ENCODE measurements around the gene PAQR8.
A peak's percentile ranks its signal among the peaks of the same experiment; 100 is the strongest.
"Not testable (repeated sequence)": the region's sequence is repeated elsewhere in the genome, so short reads cannot be mapped to it uniquely, and the experiment has no call there.

The PAQR8 gene

DNA sequence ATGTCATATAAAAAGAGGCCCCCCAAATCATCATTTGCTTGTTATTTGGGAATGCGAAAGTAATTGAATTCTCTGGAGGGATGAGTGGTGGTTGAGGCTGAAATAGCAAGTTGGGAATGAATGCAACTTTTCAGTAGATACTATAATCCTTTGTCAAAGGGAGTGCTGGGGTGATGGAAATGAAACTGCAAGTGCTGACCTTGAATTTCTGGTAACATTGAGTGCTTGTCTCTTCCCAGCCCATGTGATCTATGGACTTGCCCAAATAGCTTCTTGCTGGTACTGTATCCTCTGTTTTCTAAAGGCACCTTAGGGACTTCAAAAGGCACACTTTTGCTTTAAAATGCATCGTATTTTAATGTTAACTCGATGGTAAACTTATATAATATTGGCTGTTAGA, 14.8 kb downstream of the PAQR8 start:
- DNase-seq (ENCODE audit: low read depth), result no peak

DNA sequence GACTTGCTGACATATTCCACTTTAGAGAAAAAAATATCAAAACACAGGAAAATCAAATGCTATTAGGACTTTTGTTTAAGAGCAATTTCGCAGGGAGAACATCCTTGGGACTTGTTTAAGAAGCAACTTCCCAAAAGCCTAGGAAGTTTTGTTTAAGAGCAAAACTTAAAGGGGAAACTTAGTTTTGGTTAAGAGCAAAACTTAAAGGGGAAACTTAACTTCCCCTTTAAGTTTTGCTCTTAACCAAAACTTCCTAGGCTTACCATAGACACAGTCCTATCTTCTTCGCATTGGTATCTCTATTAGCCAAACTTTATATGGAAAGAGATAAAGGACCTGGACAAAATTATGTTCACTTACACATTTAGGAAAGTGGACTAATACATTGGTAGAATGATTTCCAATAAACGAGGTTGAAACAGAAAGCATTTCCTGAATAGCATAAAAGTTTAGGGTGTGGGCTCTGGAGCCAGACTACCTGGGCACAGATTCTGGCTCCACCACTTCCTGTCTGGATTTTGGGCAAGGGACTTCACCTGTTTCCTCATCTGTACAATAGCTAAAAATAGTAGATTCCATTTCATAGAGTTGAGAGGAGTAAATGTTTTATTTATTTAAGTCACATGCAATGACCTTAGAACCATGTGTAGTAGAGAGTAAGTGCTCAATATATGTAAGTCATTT, 15.7 kb downstream of the PAQR8 start:
- no peak for DNase-seq (ENCODE audit: low read depth)

DNA sequence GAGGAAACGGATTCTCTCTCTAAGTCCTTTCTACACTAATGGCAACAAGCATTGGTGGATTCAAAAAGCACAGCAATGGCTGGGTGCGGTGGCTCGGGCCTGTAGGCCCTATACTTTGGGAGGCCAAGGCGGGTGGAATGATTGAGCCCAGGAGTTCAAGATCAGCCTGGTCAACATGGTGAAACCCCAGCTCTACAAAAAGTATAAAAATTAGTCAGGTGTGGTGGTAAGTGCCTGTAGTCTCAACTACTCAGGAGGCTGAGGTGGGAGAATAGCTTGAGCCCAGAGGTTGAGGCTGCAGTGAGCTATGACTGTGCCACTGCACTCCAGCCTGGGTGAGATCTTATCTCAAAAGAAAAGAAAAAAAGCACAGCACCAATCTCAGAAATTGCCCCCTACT, 19.3 kb downstream of the PAQR8 start:
- no peak for DNase-seq (ENCODE audit: low read depth)

DNA sequence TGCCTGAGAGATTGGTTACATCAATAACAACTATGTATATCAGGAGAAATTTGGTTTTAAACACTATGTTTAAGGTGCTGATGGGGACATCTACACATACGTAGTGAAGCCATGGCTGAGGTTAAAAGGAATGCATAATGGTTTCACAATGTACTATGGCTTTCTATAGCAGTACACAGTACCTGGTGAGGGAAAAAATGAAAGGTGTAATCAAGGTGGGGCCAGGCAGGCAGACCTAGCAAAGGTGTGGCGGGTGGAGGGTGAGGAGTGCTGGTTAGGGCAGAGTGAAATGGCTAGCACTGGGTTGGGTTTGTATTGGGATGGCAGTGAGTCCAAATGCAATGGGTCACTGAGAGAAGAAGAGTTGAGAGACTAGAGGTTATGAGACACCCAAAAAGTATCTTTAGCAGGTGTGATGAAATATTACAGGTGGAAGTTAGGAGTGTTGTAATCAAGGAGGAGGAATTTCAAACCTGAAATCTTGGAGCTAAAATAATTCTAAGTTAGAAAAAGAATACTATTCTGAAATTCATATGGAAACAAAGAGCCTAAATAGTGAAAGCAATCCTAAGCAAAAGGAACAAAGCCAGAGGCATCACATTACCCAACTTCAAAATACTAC, 22.3 kb downstream of the PAQR8 start:
- DNase-seq (ENCODE audit: low read depth), result no peak

DNA sequence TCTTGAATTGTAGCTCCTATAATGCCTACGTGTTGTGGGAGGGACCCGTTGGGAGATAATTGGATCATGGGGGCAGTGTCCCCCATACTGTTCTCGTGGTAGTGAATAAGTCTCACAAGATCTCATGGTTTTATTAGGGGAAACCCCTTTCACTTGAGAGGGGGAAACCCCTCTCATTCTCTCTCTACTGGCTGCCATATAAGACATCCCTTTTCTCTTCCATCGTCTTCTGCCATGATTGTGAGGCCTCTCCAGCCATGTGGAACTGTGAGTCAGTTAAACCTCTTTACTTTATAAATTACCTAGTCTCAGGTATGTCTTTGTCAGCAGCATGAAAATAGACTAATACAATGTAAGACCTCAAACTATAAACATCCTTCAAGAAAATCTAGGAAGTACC, 23.1 kb downstream of the PAQR8 start:
- DNase-seq (ENCODE audit: low read depth), result no peak

DNA sequence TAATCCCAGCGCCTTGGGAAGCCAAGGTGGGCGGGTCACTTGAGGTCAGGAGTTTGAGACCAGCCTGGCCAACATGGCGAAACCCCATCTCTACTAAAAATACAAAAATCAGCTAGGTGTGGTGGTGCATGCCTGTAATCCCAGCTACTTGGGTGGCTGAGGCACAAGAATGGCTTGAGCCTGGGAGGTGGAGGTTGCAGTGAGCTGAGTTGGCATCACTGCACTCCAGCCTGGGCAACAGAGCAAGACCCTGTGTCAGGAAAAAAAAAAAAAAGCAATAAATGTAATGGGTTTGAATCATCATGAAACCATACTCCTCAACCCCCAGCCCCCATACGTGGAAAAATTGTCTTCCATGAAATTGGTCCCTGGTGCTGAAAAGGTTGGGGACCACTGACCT, 26.2 kb downstream of the PAQR8 start:
- DNase-seq (ENCODE audit: low read depth), result not testable (repeated sequence)

DNA sequence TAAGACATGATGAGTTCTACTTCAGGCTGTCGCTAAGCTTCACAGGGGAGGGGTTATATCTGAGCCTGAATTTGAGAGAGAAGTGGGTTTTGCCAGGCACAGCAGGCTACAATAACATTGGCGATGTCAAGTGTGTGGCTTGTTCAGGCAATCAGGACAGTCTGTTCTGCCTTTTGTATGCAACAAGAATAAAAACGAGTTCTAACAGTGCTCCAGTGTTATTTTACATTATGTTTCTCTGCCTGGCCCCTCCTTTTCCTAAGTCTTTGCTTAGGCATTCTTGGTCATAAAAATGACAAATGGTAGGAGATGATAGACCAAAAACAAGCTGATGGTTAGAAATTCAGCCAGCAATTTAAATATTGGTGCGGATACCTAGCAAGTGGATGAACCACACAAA, 26.8 kb downstream of the PAQR8 start:
- DNase-seq (ENCODE audit: low read depth), result no peak

DNA sequence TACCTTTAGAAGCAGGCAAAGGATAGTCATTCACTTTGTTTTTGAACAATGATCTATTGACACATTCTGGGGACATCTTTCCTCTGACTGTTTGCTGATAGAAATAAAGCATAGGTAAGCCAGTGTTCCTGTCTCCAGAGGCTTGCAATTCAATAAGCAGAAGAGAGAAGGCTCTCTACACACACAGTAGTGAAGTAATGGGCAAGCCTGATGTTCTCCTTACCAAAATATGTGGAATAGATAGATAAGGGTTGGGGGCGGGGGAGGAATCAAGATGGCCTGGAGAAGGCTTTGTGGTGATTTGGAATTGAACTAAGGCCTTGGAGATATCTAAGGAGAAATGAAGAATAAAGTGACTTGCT, 27.3 kb downstream of the PAQR8 start:
- no peak for DNase-seq (ENCODE audit: low read depth)

DNA sequence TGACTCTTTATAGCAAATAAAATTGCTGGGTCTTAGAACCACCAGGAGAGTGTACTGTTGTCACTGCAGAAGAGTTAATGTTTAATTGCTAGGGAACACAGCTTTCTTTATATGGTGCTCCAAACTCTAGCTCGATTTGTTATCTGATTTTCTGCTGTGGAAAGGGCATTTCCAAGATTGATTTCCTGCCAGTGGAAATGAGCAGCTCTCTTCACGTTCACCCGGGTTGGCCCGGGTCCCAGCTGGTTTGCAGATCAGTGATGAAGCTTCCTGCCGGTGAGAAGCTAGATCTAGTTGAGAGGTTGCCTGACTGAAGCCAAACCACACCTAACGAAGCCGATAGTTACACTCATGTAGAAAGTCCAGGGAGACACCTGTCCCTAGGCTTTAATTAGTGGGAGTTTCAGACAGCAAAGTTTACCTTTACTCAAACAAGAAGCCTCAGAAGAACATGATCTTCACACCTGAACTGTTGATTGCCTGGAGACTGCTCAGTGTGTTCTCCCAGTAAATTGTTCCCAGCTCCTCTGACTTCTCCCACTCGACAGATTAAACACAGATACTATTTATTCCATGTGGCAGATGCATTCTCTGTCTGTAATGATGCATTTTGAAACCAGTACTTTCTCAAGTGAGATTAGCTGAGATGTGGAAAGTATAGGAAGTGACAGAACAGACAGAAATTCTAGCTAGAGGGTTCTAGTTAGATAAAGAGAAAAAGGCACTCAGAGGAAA, 27.8 kb downstream of the PAQR8 start:
- no peak for DNase-seq (ENCODE audit: low read depth)

DNA sequence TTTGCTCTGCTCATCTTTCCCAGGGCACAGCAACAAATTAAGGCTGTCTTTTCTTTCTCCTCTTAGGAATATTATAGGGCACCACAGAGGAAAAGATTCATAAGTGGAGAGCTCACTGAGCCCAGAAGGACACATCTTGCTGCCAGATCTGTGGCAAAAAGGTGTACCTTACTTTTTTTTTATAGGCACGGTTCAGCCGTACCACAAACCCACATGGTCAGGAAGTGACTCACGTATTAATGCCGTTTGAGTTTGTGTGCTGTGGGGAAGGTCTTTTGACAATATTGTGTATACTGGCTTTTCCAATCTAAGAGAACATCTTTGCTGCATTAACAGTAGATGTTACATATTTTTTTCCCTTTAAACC, 28.4 kb downstream of the PAQR8 start:
- peak; percentile 23 for DNase-seq (ENCODE audit: low read depth)

DNA sequence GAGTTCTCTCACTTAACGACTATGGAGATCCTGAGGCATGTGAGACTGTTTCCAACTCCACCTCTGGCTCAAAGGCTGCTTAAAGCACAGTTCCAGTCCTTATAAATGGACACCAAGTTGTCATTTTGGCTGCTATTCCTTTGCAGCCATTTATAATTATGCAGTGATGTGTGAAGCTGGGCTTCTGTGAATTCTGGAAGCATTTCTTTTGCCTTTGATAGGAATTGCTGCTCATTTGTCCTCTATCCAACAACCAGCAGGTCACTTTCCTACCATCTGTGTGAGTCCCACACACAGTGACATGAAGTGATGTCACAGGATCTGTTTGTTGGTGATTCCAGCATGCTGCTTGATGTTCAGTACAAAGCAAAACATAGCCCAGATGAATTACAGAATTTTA, 29.6 kb downstream of the PAQR8 start:
- DNase-seq (ENCODE audit: low read depth), result no peak

DNA sequence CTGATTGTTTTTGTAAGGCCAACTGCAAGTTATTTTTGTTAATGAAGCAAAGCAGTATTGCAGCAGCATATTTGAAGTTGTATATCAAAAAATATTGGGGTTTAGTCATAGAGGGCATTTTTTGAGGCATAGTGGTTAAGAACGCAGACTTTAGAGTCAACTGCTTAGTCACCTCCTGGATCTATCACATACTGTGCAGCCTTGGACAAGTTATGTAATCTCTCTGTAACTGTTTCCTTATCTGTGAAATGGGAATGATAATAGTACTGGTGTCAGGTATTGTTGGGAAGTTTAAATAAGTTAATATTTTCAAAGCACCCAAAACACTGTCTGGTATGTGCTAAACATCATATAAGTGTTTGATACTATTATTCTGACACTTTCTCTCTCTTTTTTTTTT, 31.0 kb downstream of the PAQR8 start:
- no peak for DNase-seq (ENCODE audit: low read depth)

DNA sequence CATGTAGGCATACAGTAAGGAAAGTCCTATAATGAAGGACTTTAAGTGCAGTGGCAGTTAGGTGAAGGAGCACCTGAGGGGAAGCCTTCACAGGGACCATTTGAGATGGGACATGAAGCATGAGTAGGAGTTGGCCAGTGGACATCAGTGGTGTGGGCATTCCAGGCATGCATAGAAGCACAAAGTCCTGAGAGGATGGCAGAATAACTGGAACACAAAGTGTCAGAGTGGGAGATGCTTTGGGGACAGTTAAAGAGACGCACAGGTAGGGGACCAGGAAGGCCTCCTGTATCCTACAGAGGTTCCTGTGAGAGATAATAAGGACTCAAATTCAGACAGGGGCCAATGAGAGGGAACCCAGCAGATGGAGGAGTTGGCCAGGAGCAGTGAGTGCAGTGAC, 31.8 kb downstream of the PAQR8 start:
- no peak for DNase-seq (ENCODE audit: low read depth)

DNA sequence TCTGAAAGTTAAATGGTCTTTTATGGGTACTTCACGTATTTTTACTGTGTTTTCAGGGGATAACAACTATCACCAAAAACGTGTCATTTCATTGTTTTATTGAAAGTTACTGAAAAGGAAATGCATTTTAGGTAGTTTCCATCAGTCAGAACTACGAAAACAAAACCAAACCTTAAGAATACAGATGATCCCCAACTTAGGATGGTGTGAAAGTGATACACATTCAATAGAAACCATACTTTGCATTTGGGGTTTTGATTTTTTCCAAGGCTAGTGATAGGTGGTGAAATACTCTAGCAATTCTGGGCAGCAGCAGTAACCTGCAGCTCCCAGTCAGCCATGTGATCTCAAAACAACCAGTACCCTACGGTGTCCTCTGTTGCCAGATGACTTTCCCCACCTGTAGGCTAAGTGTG, 32.3 kb downstream of the PAQR8 start:
- DNase-seq (ENCODE audit: low read depth), result no peak

DNA sequence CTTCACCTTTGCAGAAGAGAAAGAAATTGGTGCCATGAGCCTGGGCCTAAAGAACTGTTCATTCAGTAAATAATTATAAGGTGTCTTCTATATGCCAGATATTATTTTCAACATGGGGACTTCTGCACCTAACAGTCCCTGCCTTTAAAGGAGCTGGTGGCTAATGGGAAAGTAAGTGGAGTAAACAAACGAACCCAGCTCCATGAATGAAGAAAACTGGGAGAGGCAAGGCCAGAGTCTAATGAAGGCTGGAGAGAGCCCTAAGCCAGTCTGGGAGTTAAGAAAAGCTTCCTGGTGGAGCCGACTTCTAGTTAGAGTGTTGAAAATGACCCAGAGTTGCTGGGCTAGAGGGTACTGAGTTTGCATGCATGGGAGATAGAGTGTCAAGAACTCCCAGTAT, 34.0 kb downstream of the PAQR8 start:
- no peak for DNase-seq (ENCODE audit: low read depth)

DNA sequence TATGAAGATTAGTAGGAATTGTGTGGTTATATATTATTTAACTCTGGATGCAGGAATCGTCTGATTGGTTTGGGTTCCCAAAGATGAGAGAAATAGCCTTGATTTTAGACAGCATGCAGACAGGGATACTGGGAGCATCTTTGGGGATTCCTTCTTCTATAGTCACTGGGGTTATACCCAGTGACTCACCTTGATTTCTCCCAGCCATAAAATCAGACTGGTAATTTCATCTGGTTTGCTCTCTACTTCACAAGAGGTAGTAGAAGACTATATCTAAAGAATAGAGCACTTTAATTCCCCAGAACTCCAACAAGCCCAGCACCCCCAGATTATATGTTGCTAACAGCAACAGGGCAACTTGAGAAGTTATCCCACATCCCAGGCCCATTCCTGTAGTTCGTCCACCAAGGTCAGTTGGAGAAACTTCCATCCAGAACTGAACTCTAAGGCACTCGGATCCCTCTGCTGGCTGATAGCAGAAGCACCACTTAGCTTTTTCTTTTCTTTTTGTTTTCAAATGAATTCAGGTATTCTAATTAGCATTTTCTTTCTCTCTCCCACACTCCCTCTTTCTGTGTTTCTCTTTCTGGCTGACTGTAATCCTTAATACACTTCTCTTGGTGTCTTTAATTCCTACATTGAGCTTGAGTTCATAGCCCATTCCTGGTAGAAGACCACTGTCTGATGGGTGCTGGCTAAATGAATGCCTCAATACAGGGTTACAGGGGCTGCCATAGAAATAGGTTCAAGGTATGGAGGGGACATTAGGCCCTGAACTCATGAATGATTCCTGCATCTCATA, 37.8 kb downstream of the PAQR8 start:
- no peak for DNase-seq (ENCODE audit: low read depth)

DNA sequence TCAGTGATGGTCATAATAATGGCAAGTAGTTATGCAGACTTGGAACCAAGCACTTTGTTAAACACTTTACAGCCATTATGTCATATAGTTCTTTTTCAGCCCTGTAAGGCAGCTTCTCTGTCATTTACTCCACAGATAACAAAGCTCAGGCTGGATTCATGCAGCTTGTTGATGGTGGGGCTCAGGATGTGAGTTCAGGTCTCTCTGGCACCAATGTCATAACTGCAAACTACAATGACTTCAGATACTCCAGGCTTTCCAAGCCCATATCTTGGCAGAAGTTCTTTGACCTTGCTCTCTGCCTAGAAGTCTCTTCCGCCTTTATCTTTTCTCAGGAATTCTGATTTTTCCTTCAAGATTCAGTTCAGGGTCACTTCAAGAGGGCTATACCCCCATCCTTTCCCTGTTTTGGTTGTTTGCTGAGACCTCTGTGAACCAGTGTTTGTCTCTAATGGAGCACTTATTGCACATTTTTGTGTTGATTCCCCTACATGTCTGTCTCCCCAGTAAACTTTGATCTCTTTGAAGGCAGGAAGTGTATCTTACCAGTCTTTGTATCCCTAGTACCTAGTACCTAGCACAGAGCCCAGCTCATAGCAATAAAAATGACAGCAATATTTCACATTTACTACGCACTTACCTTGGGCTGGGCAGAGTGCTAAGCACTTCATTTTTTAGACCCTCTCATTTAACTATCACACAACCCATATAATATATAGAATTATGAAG, 38.5 kb downstream of the PAQR8 start:
- DNase-seq (ENCODE audit: low read depth), result no peak

DNA sequence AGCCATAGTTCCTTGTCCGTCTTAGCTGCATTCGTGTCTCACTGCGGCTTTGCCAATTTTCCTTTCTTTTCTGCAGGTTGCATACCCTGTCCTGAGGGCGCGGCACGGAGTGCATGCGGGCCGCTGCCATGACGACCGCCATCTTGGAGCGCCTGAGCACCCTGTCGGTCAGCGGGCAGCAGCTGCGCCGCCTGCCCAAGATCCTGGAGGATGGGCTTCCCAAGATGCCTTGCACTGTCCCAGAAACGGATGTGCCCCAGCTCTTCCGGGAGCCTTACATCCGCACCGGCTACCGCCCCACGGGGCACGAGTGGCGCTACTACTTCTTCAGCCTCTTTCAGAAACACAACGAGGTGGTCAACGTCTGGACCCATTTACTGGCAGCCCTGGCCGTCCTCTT, 41.1 kb downstream of the PAQR8 start:
- no peak for DNase-seq (ENCODE audit: low read depth)

DNA sequence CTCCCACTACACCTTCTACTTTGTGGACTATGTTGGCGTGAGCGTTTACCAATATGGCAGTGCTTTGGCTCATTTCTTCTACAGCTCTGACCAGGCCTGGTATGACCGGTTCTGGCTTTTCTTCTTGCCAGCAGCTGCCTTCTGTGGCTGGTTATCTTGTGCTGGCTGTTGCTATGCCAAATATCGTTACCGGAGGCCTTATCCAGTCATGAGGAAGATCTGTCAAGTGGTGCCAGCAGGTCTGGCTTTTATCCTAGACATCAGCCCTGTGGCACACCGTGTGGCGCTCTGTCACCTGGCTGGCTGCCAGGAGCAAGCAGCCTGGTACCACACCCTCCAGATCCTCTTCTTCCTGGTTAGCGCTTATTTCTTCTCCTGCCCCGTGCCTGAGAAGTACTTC, 41.7 kb downstream of the PAQR8 start:
- DNase-seq (ENCODE audit: low read depth), result no peak

DNA sequence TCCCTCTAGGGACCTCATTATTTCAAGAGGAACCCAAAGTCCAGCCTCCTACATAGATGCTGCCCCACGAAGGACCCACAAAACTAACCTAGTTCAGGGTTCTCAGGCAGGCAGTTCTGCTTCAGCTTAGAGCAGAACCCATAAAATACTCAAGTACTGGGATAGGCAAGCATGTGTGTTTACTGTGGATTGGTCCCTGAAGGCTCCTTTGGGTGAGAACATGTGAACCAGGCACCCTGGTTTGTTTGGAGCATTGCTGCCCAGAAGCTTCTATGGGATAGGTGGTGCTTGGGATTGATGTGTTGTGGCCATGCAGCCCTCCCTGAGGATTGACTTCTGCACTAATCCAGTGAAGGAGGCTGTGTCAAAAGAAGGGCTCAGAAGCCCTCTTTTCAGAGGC, 43.3 kb downstream of the PAQR8 start:
- no peak for DNase-seq (ENCODE audit: low read depth)

DNA sequence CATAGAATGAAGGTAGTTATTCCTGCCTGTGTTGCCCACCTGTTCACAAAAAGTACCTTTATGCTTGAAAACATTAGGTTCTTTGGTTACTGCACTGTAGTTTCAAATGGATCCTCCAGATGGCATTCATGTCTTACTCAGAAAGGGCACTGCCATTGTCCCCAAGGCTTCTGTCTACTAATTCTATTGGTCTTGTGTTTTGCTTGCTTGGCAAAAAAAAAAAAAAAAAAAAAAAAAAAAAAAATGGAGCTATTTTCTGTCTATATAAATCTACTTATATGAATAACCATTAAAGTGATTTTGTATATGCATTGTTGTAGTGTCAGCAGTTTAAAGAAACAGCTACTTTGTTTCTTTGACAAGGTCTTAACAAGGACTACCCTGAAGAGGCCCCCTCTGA, 45.5 kb downstream of the PAQR8 start:
- no peak for DNase-seq (ENCODE audit: low read depth)

DNA sequence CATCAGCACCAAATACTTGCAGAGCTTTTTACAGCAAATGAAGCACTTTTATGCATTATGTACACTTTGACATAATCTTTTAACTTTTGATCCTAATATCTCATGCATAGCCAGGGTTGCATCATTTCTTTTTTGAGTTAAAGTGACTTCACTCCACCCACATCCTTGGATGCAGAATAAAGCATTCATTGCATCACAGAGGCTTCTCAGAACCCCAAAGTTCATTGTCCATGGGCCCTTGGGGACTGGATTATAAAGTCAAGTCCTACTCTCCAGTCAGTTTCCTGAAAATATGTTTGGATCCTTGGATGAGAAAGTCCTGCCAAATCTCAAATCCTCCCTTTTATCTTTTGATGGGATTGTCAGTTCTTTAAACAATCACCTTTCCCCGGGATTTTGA, 47.5 kb downstream of the PAQR8 start:
- no peak for DNase-seq (ENCODE audit: low read depth)
